Stimulated activated CD4-positive, alpha-beta T cell treated with anti-CD3 and anti-CD28 coated beads, Interleukin-12 subunit alpha, Interleukin-12 subunit beta, amount 100 ng/mL, for 4 hours (primary cell): Measurements from ENCODE around the gene CEBPG.

Source experiments
- DNase-seq: peaks from one replicate; pipeline ENCODE4 v3.0.0-alpha.2; 2020

Gene CEBPG

DNA sequence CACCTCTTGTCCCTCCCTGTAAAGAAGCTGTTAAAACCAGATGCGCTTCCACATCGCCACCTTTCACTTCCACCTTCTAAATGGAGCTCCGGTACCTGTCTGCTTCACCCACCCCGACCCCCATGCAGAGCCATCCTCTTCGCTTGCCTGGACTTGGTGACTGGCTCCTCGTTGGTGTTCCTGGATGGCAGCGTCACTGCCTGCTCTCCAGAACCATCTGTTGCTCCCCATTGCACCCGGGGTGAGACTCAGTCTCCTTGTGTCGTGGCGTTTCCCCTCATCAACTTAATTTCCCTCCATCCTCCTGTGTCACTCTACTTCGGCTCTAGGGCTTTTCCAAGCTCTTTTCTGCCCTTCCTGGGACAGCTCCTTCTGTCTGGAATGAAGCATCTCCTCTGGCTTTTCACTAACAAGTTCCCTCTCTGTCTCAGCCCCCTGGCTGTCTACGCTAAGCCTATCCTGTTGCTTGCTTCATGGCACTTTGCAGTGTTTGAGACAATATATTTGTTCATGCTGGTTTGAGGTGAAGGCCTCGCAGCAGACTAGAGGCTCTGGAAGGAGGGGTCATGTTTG, 10.3 kb downstream of the CEBPG start:
- no peak for DNase-seq

DNA sequence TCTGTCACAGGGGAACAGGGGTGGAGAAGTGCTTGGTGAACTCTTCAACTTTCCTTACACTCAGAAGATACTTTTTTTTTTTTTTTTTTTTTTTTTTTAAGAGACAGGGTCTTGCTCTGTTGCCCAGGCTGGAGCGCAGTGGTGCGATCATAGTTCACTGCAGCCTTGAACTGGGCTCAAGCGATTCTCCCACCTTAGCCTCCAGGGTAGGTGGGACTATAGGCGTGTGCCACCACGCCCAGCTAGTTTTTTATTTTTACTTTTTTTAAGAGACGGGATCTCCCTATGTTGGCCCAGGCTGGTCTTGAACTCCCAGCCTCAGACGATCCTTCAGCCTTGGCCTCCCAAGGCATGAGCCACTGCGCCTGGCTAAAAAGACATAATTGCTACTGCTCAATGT, 11.5 kb downstream of the CEBPG start:
- DNase-seq, result no peak

DNA sequence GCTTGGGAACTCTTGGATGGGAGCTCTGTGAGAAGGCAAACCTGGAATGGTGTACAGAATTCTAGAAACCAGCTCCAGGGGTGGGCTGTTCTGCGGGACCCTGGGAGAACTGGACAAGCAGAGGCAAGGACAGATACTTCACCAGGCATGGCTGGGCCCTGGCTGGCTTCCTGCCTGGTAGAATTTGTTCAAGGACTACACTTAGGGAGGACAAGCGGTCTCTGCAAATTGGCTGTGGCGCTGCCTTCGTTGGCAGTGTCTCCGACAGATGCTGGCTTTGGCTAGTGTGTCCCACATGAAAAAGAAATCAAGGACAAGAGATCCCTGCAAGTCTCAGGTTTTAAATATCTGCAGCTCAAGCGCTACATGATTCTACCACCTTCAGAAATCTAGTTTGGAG, 12.4 kb downstream of the CEBPG start:
- DNase-seq, result no peak

DNA sequence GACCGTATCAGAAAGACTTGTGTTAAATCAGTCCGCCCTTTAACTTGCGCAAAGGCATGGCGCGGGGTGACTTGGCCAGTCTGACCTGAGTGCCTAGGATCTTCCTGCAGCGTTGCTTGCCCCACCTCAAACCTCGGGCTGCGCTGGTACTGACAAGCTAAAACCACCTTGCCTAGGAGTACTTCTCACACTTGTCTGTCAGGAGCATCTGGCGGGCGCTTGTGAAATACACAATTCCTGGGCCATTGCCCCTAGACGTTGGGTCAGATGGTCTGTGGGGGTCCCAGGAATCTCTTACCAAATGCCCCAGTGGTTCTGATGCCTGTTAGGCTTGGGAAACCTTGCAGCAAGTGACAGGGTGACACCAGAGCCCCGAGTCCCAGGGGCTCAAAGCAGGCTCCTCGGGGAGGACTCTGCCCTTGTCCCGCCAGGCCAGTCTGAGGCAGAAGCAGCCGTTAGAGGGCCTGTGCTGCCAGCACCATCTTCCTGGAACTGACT, 12.9 kb downstream of the CEBPG start:
- no peak for DNase-seq

DNA sequence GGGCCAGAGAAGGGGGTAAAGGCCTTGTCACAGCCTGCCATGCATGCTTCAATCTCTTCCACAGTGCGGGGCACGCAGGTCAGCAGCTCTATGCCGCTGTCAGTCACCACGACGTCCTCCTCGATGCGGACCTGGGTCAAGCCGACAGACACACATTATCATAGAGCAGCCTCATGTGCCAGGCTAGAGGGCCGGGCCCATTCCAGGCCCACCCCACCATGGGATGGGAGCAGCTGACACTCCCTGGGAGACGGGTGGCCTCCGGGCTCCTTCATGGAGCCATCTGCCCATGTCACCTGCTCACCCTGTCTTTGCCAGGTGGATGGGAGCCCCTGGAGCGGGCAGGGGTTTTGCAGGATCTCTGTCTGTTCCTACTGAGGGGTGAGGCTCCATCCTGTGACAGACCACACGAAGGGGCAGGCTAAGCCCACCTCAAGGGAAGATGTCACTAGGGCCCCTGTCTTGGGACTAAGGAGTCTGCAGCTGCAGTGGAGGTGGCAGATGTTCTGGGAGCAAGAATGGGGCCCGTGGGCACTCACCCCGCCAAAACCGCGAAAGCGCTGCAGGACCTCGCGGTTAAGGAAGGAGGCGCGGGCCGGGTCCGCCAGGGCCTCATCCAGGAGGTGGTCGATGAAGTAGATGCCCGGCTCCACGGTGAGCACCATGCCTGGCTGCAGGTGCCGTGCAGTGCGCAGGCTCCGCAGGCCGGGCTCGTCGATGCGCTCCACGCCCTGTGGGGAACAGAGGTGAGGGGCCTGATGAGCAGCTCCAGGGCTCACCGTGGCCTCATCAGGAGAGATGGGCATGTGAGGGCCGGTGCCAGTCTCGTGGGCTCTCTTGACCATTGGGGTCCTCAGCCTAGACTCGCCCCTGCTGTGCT, 14.1 kb downstream of the CEBPG start:
- DNase-seq, result no peak

DNA sequence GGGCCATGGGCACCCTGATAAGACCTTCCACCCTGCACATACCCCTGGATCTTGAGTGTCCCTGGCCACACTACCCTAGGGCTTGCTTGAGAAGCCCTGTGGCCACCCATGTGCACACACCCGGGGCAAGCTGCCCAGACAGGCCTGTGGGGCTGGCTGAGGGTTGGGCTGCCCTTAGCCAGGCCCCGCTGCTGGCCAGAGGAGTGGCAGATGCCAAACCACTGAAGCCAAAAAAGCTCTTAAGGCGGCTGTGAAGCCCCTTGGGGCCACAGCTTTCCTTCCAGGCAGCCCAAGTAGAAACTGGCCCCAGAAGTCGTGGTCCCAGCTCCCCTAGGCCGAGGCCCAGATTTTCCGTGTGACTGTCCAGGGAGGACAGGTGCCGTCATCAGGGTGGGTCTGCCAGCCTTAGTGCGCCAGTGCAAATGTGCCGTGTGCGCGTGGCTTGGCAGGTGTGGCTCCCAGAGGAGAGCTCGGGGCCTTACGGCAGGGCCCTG, 14.8 kb downstream of the CEBPG start:
- no peak for DNase-seq

DNA sequence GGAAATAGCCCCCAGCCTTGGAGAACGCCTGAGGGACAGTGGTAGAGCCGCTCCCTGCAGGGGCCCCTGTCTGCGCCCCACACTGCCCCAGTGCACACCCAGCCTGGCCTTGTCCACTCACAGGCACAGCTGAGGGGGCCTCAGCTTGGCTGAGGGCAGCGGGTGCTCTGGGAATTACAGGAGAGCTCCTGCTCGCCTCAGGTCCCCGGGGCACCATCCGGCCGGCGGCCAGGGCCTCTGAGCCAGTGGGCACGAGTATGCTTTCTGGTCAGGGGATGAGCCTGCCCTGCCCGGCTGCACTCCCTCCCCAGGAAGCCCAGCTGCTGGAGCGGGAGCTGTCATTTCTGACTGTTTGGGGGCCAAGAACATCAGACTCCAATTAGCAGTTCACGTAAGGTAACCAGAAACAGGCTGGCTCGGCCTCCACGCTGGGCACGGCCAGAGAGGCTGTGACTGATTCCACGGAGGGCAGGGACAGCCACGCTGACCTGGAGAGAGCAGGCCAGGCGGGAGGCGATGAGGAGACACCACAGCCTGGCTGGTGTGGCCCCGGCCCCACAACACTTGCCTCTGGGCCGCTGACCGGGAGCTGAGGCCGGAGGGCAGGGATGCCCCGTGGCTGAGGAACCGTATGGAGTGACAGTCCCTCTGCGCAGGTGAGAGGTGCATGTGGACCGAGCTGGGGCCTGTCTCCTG, 15.4 kb downstream of the CEBPG start:
- DNase-seq, result no peak

DNA sequence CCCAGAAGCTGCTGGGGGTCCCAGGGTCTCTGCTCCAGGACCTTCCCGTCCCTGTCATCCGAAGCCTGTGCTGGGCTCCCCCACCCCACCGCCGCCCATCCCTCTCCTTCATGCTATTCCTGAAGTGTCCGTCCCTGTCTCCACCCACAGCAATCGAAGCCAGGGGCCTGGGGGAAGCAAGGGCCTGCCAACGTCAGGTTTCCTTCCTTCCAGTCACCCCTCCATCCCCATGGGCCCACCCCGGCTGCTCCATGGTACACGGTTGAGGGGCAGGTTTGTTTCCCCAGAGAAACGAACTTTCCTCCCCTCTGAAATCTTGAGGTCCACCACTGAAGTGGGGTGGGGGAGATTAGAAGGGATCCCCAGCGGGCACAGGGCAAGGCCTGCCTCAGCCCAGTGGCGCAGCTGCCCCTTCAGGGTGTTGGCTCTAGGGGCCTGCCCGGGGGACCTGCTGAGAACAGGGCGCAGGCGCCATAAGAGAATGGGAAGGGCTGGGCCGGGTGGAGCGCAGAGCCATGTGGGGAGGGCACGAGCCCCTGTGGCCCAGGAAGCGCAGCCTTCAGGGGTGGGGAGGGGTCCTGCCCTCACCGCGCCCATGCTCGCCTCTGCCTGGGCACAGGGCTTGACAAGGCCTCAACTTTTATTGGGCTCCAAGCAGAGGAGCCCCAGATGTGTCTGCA, 16.1 kb downstream of the CEBPG start:
- DNase-seq, result no peak

DNA sequence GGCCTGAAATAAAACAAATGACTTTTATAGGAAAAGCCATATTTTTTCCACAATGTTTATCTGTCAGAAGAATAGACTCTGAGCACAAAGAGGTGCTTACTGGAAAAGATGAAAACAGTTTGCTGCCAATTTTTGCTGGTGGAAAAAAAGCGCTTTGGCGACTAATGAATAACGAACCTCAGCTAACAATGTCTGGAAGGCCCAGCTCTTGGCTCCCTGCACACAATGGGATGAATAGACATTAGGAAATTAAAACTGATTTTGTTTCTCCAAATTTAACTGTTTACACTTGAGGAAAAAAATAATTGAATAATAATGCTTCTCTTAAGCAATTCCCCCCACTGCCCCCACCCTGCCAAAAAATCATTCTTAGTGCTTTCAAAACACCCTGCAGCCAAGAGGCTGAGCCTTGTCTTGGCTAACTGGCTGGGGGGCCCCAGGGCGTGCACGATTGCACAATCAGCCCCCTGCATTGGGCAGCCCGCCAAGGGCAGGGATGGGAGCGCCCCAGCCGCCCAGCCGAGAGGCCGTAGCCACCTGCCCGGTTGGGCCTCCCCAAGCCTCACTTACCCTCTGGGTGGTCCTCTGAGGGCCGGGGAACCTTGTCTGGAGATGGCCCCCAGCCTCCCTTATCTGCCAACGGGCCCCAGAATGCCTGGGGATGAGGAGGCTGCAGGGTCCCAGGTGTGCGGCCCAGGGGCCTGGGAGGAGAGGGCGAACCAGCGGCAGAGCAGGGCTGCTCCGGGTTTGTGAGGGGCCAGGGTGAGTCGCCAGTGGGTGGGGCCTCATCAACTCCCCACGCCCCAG, 16.8 kb downstream of the CEBPG start:
- DNase-seq, result no peak

DNA sequence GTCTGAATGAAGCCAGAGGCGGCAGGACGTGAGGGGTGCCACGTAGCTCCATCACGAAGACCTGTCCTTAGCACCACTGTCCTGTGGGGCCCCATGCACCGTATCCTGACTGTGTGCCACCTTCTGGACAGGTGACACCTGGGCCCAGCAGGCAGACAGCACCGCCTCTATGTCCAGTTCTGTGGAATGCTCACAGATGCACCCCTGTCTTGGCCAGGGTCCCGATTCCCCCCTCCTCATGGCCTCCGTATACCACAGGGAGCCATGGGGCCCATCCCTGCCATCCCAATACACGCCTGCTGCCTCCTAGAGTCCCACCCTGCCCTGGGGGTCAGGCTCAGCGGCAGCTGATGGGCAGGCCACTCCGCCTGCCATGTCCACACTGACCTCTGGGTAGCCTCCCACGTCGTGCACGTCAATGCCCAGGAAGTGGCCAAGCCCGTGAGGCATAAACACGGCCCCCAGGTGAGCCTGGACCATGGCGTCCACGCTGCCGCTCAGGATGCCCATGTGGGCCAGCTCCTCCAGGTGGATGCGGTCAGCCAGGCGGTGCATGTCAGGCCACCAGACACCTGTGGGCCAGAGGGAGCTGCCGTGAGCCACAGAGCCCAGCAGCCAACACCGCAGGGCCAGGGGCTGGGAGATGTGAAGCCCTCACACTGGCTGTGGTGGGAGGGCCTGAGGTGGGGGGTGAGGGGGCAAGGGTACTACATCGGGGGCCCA, 17.6 kb downstream of the CEBPG start:
- DNase-seq, result no peak

DNA sequence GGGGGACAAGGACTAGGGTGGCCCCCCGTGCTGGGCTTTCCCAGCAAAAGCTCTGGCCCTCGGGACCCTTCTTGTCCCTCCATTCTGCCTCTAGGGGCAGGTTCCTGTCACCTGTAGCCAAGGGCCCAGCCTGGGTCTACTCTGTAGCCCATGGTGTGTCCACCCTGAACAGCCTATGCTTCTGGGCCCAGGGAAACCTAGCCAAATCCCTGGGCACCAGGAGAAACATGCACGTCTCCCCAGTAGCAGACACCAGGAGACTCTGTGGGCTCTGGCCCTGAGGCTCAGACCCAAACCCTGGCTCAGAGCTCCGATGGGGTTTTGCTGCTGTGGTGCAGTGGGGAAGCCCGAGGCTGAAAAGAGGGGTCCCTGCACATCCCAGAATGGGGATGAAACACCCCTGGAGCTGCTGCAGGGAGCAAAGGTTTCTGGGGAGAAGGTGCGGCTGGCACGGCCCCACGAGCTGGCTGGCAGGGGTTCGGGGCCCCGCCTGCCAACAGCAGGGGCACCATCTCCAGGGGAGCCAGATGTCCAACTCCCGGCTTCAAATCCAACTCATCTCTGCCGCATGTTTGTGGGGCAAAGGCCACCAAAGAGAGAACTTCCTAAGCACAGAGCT, 18.2 kb downstream of the CEBPG start:
- DNase-seq, result no peak

DNA sequence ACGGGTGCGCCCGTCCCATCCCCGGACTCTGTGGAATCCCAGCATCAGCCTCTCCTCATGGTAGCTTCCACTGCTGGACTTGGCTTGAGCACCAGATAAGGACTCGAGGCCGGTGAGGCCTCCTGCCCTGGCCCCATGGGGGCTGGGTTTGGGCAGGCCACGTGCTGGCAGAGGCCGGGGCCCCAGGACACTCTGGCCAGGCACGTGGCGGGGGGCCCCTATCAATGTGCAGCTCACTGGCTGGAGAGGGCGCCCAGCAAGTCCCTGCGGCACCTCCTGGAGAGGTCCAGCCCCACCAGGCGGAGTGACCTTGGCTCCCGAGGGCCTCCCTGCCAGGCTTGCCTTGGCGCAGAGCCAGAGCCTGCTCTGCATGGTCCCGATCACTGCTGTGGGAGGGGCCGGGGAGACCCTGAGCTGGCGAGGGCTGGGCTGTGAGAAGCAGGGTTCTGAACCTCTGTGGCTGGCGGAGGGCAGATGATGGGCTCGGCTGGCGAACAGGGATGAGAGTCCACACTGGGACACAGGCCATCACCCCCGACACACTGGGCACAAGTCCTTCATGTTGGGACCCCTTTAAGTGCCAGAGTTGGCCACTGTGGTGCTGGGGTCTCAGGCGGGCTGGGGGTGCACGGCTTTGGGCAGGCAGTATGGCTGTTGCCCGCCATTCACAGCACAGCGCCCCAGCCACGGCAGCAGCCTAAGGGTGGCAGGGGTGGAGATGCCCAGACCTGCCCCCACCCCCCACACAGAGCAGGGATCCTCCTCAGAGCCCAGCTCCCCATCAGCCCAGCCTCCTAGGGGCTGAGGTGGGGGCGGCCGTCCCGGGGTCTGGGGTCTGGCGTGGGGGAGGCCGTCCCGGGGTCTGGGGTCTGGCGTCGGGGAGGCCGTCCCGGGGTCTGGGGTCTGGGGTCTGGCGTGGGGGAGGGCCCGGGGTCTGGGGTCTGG, 19.1 kb downstream of the CEBPG start:
- DNase-seq, result no peak

DNA sequence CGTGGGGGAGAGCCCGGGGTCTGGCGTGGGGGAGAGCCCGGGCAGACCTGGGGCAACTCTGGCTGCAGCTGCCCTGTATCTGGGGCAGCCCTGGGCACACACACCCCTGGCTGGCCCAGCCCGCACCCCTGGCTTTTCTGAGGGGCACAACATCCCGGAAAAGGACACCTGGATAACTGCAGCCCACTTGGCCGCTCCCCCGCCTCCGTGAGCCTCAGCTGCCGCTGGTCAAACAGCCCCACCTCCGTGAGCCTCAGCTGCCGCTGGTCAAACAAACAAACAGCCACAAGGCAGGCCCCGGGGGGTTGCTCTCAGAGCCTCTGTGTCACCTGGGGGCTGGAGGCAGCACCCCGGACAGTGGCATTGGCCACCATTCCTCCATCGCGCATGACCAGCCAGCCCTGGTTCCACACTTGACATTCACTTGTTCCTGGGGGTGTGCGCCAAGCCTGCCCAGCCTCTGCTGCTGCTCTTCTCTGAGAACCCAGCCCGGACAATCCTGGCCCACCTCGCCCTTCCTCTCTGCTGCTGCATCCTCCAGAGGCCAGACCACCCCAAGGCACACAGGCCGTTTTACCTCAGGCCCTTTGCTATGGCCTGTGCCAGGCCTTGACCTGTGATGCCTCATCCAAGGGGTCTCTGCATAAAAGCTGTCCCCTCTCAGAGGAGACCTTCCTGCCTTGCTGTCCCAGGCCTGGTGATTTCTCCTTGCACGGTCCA, 19.9 kb downstream of the CEBPG start:
- DNase-seq, result no peak

DNA sequence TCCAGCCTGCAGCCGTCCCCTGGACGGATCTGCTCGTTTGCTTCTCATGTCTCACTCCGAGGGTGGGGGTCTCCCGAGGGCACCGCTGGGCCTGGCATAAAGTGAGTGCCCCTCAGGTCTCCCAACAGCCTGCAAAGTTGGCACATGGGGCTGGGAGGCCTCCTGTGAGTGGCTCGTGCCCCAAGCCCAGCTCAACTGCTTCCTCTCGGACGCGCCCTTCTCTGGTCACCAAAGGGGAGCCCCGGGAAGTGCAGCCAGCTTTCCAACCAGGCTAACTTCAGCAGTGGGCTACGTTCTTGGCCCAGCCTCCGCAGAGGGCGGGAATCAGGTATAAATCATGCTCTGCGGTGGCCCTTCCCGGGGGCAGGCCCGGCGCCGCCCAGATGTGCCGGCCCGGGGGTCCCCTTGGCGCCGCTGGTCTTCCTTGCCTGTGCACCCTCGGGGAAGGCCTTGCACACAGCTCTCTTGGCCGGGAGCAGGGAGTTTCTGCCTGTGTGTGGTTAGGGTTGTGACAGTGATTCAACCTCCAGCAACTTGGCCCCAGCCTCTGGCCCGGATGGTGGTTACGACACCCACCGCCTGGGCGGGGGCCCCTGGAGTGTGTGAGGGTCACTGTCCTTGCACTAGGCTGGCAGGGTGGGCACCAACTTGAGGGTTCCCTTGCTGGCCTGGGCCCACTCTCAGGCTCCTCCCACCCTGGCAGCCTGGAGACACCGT, 20.7 kb downstream of the CEBPG start:
- DNase-seq, result no peak

DNA sequence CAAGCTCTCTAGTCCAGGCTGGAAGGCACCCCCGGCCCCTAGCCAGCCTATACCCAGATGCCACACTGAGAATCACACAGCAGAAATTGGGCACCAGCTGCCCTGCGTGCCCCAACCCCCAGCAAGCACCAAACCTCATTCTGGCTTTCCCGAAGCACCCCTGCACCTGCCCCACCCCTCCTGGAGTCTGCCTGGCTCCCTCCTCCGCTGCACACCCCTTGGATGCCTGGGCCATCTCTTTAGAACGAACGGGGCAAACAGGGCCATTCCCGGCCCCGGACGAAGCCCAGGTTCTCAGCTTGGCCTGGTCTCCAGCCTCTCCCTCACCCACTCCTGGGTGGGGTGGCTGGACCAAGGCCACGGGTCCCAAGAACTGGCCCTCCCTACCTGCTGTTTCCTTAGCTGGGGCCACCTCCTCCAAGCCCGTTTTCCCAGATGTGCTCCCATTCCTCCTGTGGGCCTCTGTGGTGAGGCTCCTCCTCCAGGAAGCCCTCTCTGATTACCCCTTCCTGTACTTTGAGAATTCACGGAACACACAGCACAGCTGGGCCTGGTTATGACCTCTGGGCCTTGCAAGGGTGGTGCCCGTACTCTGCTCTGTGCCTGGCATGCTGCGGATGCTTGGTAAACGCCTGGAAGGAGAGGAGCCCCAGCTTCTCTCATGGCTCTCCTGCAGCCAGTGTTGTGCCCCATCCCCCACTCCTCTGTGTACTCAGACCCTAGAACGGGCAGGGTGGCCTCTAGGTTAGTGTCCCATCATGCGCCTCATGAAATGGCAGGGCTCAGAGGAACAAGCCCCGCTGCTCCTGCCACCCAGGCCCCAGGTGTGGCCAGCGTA, 21.4 kb downstream of the CEBPG start:
- DNase-seq, result no peak

DNA sequence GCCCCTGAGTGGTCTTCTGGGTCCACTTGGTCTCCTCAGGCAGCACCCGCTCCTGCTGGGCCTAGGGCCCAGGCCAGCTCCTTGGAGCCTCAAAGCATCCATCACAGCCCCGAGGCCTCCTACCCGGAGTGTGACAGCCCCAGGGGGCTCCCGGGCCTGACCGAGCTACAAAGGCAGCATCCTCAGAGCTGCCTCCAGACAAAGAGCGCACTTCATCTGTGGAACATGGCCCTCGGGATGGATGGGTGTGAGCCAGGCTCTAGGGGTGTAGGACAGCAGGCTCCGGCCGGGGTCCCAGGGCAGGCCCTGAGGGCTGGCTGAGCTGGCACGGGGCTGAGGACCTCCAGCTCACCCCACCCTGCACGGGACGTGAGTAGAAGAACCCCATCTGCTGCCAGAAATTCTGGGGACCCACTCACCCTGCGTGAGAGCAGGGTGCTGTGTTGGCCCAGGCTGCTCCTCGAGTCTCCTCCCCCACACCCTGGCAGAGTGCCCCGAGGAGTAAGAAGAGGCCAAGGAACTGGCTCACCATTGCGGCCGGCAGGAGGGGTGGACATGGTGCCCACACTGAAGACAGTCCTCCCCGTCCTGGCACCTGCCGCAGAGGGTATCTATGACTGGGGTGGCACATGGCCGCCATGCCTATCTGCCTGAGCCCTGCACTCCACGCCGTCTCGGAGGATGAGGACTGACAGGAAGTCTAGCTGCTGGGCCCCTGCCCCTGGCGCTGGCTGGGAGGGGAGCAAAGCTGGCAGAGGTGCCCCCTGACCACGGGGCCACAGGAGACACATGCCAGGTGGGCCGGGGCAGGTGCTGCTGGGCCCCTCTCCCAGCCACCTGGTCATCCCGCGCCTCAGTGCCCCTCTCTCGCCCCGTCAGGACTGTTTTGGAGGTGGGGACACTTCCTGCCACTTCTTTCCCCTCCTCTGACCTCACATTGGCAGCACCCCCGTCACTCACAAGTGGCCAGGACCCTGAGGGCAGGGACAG, 22.3 kb downstream of the CEBPG start:
- no peak for DNase-seq
